ENCODE results near the gene PITRM1. TPM values are rescaled to one million over a fixed set of nuclear protein-coding genes. Genes with fewer than 3 reads are reported as not detected.

Gene PITRM1
- total and polyA plus RNA-seq, 2 experiments from 2014 or later, result 79.7 to 94.4 TPM

- no peak overlapping the region for H3K4me2 ChIP-seq (ENCODE audit: unreplicated experiment)
- H3K36me3 ChIP-seq (ENCODE audit: low read depth), result peaks cover 27% of the 10 kb centered on the region; the same call in 1 of the 2 replicates
- no peaks in the 10 kb centered on the region for H3K27me3 ChIP-seq (replicated peaks; ENCODE audit: insufficient read depth)
- TF ChIP-seq EZH2phosphoT487 (IDR thresholded peaks at IDR 0.05; ENCODE audit: insufficient read depth, low read depth) (no peak), EZH2 (IDR thresholded peaks at IDR 0.05; ENCODE audit: insufficient read depth, poor library complexity, severe bottlenecking) (no peak)
- H4K20me1 ChIP-seq (ENCODE audit: insufficient read depth), result no peaks in the 10 kb centered on the region
- H3K9me3 ChIP-seq (ENCODE audit: low read depth), result no peaks in the 10 kb centered on the region
- in situ Hi-C loops (cut with MboI), result no loop called here
- H3K9me2 ChIP-seq (ENCODE audit: insufficient read depth), result no peaks in the 10 kb centered on the region
- H2AFZ ChIP-seq, result no peak overlapping the region
- H3K27ac ChIP-seq, result no peak overlapping the region
- H3K9ac ChIP-seq, result no peak overlapping the region
- peaks cover 12% of the 10 kb centered on the region for H3F3A ChIP-seq (ENCODE audit: insufficient read depth)
- 67 to 74% methylated on average over 19 of the region's 19 CpGs for WGBS, 2 experiments (ENCODE audit: low coverage in 1 of 2, low lambda C conversion rate in 2 of 2, missing lambda C conversion rate in 2 of 2)
- H3K4me3 ChIP-seq, result no peak overlapping the region
- peaks cover 18% of the 10 kb centered on the region for H3K4me1 ChIP-seq (ENCODE audit: insufficient read depth)
- peaks cover 42% of the 10 kb centered on the region for H3K79me2 ChIP-seq (ENCODE audit: insufficient read depth)
- DNase-seq, result peak; percentile 39
These were observed 69.7 kb downstream of the PITRM1 start for GRCh38 chr10:3102720-3103427.

GRCh38 chr10:3100856-3101640 lies 71.5 kb downstream of the PITRM1 start:
- Histone ChIP-seq H3K9me3 (ENCODE audit: low read depth) (no peaks in the 10 kb centered on the region), H3K27ac (no peak overlapping the region), H3K9ac (no peak overlapping the region), H3K36me3 (ENCODE audit: low read depth) (peaks cover 27% of the 10 kb centered on the region; the same call in 1 of the 2 replicates), H3K27me3 (replicated peaks; ENCODE audit: insufficient read depth) (no peaks in the 10 kb centered on the region), H3K79me2 (ENCODE audit: insufficient read depth) (peaks cover 52% of the 10 kb centered on the region), H3K9me2 (ENCODE audit: insufficient read depth) (no peaks in the 10 kb centered on the region), H3F3A (ENCODE audit: insufficient read depth) (peaks cover 25% of the 10 kb centered on the region), H4K20me1 (ENCODE audit: insufficient read depth) (no peaks in the 10 kb centered on the region), H3K4me1 (ENCODE audit: insufficient read depth) (peaks cover 32% of the 10 kb centered on the region), H3K4me3 (no peak overlapping the region), H3K4me2 (ENCODE audit: unreplicated experiment) (no peak overlapping the region), H2AFZ (no peak overlapping the region)
- no peak for DNase-seq
- in situ Hi-C loops (cut with MboI), result no loop called here
- 96 to 98% methylated on average over 30 to 31 of the region's 31 CpGs for WGBS, 2 experiments (ENCODE audit: low coverage in 1 of 2, low lambda C conversion rate in 2 of 2, missing lambda C conversion rate in 2 of 2)
- no peak for TF ChIP-seq EZH2phosphoT487 (IDR thresholded peaks at IDR 0.05; ENCODE audit: insufficient read depth, low read depth)
- TF ChIP-seq EZH2 (IDR thresholded peaks at IDR 0.05; ENCODE audit: insufficient read depth, poor library complexity, severe bottlenecking), result no peak

- Histone ChIP-seq H3K27ac (no peak overlapping the region), H3K9me2 (ENCODE audit: insufficient read depth) (no peaks in the 10 kb centered on the region), H3K9me3 (ENCODE audit: low read depth) (no peaks in the 10 kb centered on the region), H3F3A (ENCODE audit: insufficient read depth) (peaks cover 31% of the 10 kb centered on the region), H3K9ac (no peak overlapping the region), H3K79me2 (ENCODE audit: insufficient read depth) (peaks cover 52% of the 10 kb centered on the region), H4K20me1 (ENCODE audit: insufficient read depth) (no peaks in the 10 kb centered on the region), H3K4me3 (no peak overlapping the region), H3K36me3 (ENCODE audit: low read depth) (peaks cover 27% of the 10 kb centered on the region; the same call in 1 of the 2 replicates), H3K4me2 (ENCODE audit: unreplicated experiment) (no peak overlapping the region), H3K4me1 (ENCODE audit: insufficient read depth) (peaks cover 36% of the 10 kb centered on the region), H2AFZ (no peak overlapping the region), H3K27me3 (replicated peaks; ENCODE audit: insufficient read depth) (no peaks in the 10 kb centered on the region)
- TF ChIP-seq EZH2 (IDR thresholded peaks at IDR 0.05; ENCODE audit: insufficient read depth, poor library complexity, severe bottlenecking) (no peak), EZH2phosphoT487 (IDR thresholded peaks at IDR 0.05; ENCODE audit: insufficient read depth, low read depth) (no peak)
- DNase-seq, result no peak
- 97% methylated on average over 17 to 19 of the region's 19 CpGs for WGBS, 2 experiments (ENCODE audit: low coverage in 1 of 2, low lambda C conversion rate in 2 of 2, missing lambda C conversion rate in 2 of 2)
- in situ Hi-C loops (cut with MboI), result no loop called here
These were observed 72.3 kb downstream of the PITRM1 start for GRCh38 chr10:3100093-3100792.
